GM06990 (cell line): ENCODE measurements around the gene PRH1.

Experiments
- DNase-seq: peaks from one replicate; pipeline ENCODE4 v3.0.0-alpha.2; 2011; ENCODE audit not compliant: insufficient read length; ENCODE audit errors: extremely low read depth
- H3K27me3 ChIP-seq: replicated peaks from 2 replicates; pipeline ENCODE4 v1.6.0; 2011; ENCODE audit warnings: low read length; ENCODE audit not compliant: control insufficient read depth, insufficient read depth
- H3K36me3 ChIP-seq: 2 replicates; pipeline ENCODE4 v1.5.1; 2011; ENCODE audit warnings: low read length; ENCODE audit not compliant: control insufficient read depth, insufficient read depth
- H3K4me3 ChIP-seq: replicated peaks from 2 replicates; pipeline ENCODE4 v1.5.1; 2011; ENCODE audit warnings: low read depth, mild to moderate bottlenecking, control low read depth, low read length
- TF ChIP-seq, protein P1 (sequence below): IDR thresholded peaks from 2 replicates; pipeline ENCODE4 v1.5.1; 2011; ENCODE audit warnings: low read length, control low read depth, mild to moderate bottlenecking, inconsistent platforms; ENCODE audit not compliant: insufficient read depth, poor library complexity, severe bottlenecking

The PRH1 gene

DNA sequence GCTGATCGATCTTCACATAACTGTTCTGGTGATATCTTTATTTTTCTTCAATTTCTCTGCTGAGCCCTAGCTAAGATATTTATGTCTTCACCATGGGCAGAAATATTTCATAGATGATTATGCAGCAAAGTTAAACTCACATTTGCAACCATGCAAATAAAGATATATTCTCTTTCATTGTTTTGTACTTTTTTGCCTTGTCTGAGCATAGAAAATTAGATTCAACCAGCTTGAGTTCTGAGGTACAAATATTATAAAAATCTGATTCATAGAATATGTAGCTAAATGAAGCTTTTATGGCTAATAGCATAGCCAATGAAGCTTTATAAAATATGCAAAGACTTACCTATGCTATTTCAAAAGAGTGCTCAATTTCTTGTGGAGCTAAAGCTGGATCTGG is 25.4 kb upstream of the PRH1 start, which contains the start of gene TAS2R13:
Gene TAS2R13, minus strand, starts transcription at position 101 of the 400 bp plus-strand sequence. CDS start 264 bp downstream, outside the sequence.
- Histone ChIP-seq H3K4me3 (no peak within 1 kb of the TSS), H3K27me3 (no peaks in the 10 kb centered on the region), H3K36me3 (no peaks in the 10 kb centered on the region)
- no peak for DNase-seq
- TF ChIP-seq, protein P1, sequence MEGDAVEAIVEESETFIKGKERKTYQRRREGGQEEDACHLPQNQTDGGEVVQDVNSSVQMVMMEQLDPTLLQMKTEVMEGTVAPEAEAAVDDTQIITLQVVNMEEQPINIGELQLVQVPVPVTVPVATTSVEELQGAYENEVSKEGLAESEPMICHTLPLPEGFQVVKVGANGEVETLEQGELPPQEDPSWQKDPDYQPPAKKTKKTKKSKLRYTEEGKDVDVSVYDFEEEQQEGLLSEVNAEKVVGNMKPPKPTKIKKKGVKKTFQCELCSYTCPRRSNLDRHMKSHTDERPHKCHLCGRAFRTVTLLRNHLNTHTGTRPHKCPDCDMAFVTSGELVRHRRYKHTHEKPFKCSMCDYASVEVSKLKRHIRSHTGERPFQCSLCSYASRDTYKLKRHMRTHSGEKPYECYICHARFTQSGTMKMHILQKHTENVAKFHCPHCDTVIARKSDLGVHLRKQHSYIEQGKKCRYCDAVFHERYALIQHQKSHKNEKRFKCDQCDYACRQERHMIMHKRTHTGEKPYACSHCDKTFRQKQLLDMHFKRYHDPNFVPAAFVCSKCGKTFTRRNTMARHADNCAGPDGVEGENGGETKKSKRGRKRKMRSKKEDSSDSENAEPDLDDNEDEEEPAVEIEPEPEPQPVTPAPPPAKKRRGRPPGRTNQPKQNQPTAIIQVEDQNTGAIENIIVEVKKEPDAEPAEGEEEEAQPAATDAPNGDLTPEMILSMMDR, result no peak

GRCh38 chr12:10904686-10905085 is 20.6 kb upstream of the PRH1 start:
- H3K4me3 ChIP-seq, result no peak overlapping the region
- DNase-seq, result no peak
- H3K36me3 ChIP-seq, result no peaks in the 10 kb centered on the region
- no peaks in the 10 kb centered on the region for H3K27me3 ChIP-seq
- TF ChIP-seq, protein P1, result no peak

DNA sequence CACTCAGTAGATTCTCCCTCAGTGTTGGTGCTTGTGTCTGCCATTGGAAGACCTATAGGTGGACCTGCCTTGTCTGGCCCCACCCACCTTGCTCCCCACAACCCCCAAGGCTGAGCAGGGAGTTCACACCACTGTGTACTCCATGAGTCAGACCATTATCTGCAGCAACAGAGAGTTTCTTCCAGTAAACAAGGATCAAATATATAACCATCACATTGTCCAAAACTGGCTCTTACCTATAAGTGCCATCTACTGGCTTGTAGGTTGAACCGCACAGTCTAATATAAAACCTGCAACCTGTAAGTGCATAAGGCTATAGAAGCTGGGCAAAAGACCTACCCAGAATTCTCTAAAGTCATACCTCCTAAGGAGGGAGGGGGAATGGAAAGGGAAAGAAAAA is 17.4 kb upstream of the PRH1 start:
- TF ChIP-seq, protein P1, result no peak
- H3K27me3 ChIP-seq, result no peaks in the 10 kb centered on the region
- H3K36me3 ChIP-seq, result no peaks in the 10 kb centered on the region
- no peak overlapping the region for H3K4me3 ChIP-seq
- no peak for DNase-seq

DNA sequence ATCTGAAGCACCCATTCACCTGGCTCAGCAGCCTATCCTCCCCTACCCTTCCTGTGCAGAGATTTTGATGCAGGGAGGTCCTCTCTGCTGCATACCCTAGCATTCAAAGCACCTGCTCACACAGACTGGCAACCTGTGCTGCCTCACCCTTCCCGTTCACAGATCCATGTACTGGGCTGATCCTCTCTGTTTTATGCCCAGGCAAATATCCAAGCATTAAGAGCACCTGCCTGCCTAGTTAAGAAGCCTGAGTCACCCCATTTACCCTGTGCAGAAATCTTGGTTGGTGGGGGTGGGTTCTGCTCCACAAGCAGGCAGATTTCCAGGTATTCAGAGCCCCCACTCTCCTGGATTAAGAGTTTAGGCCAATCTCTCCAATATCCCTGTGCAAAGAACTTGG is 16.9 kb upstream of the PRH1 start:
- no peaks in the 10 kb centered on the region for H3K36me3 ChIP-seq
- TF ChIP-seq, protein P1, result no peak
- DNase-seq, result no peak
- H3K4me3 ChIP-seq, result no peak overlapping the region
- H3K27me3 ChIP-seq, result no peaks in the 10 kb centered on the region

DNA sequence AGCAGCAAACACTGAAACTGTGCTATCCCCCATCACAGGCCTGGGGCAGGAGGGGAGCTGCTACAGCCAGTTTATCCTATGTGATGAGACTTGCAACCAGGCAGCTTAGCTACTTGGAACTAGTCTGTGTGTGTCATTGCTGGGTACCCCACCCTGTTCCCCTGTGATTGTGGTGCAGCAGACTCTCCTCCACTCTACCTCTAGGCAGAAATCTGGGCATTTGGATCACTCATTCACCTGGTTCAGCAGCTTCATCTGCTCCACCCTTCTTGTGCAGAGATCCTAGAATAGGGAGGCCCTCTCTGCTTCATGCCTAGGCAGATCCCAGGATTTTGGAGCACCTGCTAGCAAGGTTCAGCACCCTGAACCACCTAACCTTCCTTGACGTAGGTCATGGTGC is 16.5 kb upstream of the PRH1 start:
- TF ChIP-seq, protein P1, result no peak
- Histone ChIP-seq H3K27me3 (no peaks in the 10 kb centered on the region), H3K4me3 (no peak overlapping the region), H3K36me3 (no peaks in the 10 kb centered on the region)
- no peak for DNase-seq

- H3K4me3 ChIP-seq, result no peak overlapping the region
- no peaks in the 10 kb centered on the region for H3K36me3 ChIP-seq
- no peaks in the 10 kb centered on the region for H3K27me3 ChIP-seq
- TF ChIP-seq, protein P1, result no peak
- no peak for DNase-seq
Measured at GRCh38 chr12:10896854-10897253, 12.8 kb upstream of the PRH1 start.
